Uterus (tissue), 4 donors: ENCODE results near the gene DDX39A. TPM values are rescaled to one million over a fixed set of nuclear protein-coding genes. Genes with fewer than 3 reads are reported as not detected.
A peak's percentile ranks its signal among the peaks of the same experiment; 100 is the strongest.
"Not testable (repeated sequence)": the region's sequence is repeated elsewhere in the genome, so short reads cannot be mapped to it uniquely, and the experiment has no call there.

Source experiments
- DNase-seq, 2 donors: peaks; one replicate each; pipeline ENCODE4 v3.0.0-alpha.2; 2019 to 2020
- H3K27ac ChIP-seq, 2 donors: fragments of 200-600 bp; sonication (generic); 1 replicate in 1 of 2; 2 replicates in 1 of 2; pipeline ENCODE4 v1.5.1; 2016 to 2018
- H3K27me3 ChIP-seq, 2 donors: fragments of 200-600 bp; sonication (generic); one replicate each; pipeline ENCODE4 v1.5.1; 2018 to 2019; ENCODE audit warnings: control low read depth in 1 of 2
- H3K36me3 ChIP-seq, 2 donors: fragments of 200-600 bp; sonication (generic); one replicate each; pipeline ENCODE4 v1.5.1; 2019; ENCODE audit warnings: control low read depth in 1 of 2
- H3K4me1 ChIP-seq, 2 donors: fragments of 200-600 bp; sonication (generic); one replicate each; pipeline ENCODE4 v1.5.1; 2018 to 2019; ENCODE audit warnings: control low read depth in 1 of 2
- H3K4me3 ChIP-seq, 2 donors: fragments of 200-600 bp; sonication (generic); 1 replicate in 1 of 2; 2 replicates in 1 of 2; pipeline ENCODE4 v1.5.1; 2018 to 2019; ENCODE audit warnings: mild to moderate bottlenecking in 1 of 2
- H3K9me3 ChIP-seq, 2 donors: fragments of 200-600 bp; sonication (generic); one replicate each; pipeline ENCODE4 v1.5.1; 2019; ENCODE audit warnings: control low read depth in 1 of 2
- POLR2A ChIP-seq, 2 donors: fragments of 450-650 bp; IDR thresholded peaks; one replicate each; pipeline ENCODE4 v1.6.1; 2016; ENCODE audit warnings: antibody characterized with exemption in 2 of 2, mild to moderate bottlenecking in 1 of 2, moderate library complexity in 1 of 2
- intact Hi-C: fragments of 100-400 bp; cut with DNase I; formaldehyde crosslinking; loops from one replicate; pipeline ENCODE4 v1.15.1; 2023; ENCODE audit warnings: low total_unique reads
- total RNA-seq, 4 donors: library from RNA; depleted of rRNA in 3 of 4; stranded (reverse); fragments of >200 nt in 3 of 4; gene quantifications; one replicate each; pipeline versions ENCODE4 v1.1.0 to v1.2.4, GENCODE V29; 2014 to 2023
- TF ChIP-seq, protein P1 (sequence below), 4 experiments: fragments of 200-600 bp in 2 of 4; fragments of 450-650 bp in 2 of 4; sonication (generic) in 2 of 4; IDR thresholded peaks; one replicate each; pipeline ENCODE4 v1.5.1; 2016 to 2019; ENCODE audit warnings: antibody characterized with exemption in 4 of 4, mild to moderate bottlenecking in 2 of 4, moderate library complexity in 1 of 4
- donor health status: DM: yes; HTN: yes; CAD: no.

The DDX39A gene
- total RNA-seq, 4 donors from 2014 or later, result 41.3 to 91.2 (median 52.8) TPM

GRCh38 chr19:14404312-14404711, 14.8 kb downstream of the DDX39A start:
- Histone ChIP-seq H3K27ac (peak overlapping the region in 1 of 2 donors; percentile 79), H3K27me3 (no peaks in the 10 kb centered on the region), H3K9me3 (no peaks in the 10 kb centered on the region), H3K4me3 (no peak overlapping the region), H3K36me3 (no peaks in the 10 kb centered on the region), H3K4me1 (peaks cover 0 to 4% of the 10 kb centered on the region in 2 donors)
- intact Hi-C loops, result no loop called here
- TF ChIP-seq, protein P1, sequence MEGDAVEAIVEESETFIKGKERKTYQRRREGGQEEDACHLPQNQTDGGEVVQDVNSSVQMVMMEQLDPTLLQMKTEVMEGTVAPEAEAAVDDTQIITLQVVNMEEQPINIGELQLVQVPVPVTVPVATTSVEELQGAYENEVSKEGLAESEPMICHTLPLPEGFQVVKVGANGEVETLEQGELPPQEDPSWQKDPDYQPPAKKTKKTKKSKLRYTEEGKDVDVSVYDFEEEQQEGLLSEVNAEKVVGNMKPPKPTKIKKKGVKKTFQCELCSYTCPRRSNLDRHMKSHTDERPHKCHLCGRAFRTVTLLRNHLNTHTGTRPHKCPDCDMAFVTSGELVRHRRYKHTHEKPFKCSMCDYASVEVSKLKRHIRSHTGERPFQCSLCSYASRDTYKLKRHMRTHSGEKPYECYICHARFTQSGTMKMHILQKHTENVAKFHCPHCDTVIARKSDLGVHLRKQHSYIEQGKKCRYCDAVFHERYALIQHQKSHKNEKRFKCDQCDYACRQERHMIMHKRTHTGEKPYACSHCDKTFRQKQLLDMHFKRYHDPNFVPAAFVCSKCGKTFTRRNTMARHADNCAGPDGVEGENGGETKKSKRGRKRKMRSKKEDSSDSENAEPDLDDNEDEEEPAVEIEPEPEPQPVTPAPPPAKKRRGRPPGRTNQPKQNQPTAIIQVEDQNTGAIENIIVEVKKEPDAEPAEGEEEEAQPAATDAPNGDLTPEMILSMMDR (IDR thresholded peaks at IDR 0.05), result no peak
- no peak for TF ChIP-seq POLR2A (IDR thresholded peaks at IDR 0.05)
- DNase-seq, result no peak

DNA sequence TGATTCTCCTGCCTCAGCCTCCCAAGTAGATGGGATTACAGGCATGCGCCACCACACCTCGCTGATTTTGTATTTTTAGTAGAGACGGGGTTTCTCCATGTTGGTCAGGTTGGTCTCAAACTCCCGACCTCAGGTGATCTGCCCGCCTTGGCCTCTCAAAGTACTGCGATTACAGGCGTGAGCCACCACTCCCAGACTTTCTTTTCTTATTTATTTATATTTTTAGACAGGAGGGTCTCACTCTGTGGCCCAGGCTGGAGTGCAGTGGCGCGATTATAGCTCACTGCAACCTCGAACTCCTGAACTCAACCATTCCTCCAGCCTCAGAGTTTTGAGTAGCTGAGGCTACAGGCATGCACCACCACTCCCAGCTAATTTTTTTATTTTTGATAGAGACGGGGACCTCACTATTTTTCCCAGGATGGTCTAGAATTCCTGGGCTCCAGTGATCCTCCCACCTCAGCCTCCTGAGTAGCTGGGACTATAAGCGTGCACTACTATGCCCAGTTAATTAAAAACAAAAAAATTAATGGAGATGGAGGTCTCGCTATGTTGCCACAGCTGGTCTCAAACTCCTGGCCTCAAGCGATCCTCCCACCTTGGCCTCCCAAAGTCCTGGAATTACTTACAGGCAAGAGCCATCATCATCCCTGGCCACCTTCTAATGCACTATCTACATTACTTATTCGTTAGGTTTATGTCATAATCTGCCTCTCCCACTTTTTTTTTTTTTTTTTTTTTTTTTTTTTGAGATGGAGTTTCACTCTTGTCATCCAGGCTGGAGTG, 15.8 kb downstream of the DDX39A start:
- intact Hi-C loops, result not testable (repeated sequence)

GRCh38 chr19:14402332-14403144, 16.6 kb downstream of the DDX39A start:
- Histone ChIP-seq H3K36me3 (no peaks in the 10 kb centered on the region), H3K27me3 (no peaks in the 10 kb centered on the region), H3K4me3 (no peak overlapping the region), H3K27ac (peak overlapping the region; percentile 79 to 83), H3K9me3 (no peaks in the 10 kb centered on the region), H3K4me1 (peaks cover 0 to 4% of the 10 kb centered on the region in 2 donors)
- peak; percentile 81 to 92 for DNase-seq
- intact Hi-C loops, result no loop called here
- no peak for TF ChIP-seq POLR2A (IDR thresholded peaks at IDR 0.05)
- TF ChIP-seq, protein P1 (IDR thresholded peaks at IDR 0.05), result no peak

More for the DNA sequence above, 15.8 kb downstream of the DDX39A start:
- H3K36me3 ChIP-seq, H3K9me3 ChIP-seq, DNase-seq, H3K4me3 ChIP-seq, H3K4me1 ChIP-seq, H3K27me3 ChIP-seq: not testable (repeated sequence)
- peak overlapping the region; percentile 79 to 83 for H3K27ac ChIP-seq

DNA sequence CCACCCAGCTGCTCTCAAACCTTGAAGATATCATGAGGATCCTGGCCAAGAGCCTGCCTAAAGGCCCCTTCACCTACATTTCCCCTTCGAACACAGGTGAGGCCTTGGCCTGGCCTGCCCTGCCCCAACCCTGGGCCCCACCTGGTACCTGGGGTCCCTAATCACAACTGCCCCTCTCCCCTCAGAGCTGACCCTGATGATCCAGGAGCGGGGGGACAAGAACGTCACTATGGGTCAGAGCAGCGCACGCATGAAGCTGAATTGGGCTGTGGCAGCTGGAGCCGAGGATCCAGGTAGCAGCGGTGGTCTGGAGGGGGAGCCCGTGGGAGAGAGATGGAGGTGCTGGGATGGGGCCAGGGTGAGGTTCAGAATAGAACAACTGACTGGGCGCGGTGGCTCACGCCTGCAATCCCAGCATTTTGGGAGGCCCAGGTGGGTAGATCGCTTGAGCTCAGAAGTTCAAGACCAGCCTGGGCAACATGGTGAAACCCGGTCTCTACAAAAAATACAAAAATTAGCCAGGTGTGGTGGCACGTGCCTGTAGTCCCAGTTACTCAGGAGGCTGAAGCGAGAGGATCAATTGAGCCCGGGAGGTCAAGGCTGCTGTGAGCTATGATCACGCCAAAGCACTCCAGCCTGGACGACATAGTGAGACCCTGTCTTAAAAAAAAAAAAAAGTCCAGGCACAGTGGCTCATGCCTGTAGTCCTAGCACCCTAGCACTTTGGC, 17.5 kb downstream of the DDX39A start:
- Histone ChIP-seq H3K27me3 (no peaks in the 10 kb centered on the region), H3K4me3 (no peak overlapping the region), H3K36me3 (no peaks in the 10 kb centered on the region), H3K27ac (peak overlapping the region; percentile 79 to 83), H3K9me3 (no peaks in the 10 kb centered on the region), H3K4me1 (peaks cover 0 to 4% of the 10 kb centered on the region in 2 donors)
- DNase-seq, result no peak
- TF ChIP-seq, protein P1 (IDR thresholded peaks at IDR 0.05), result no peak
- TF ChIP-seq POLR2A (IDR thresholded peaks at IDR 0.05), result no peak
- intact Hi-C loops, result no loop called here

- TF ChIP-seq, protein P1 (IDR thresholded peaks at IDR 0.05), result no peak
- TF ChIP-seq POLR2A (IDR thresholded peaks at IDR 0.05), result no peak
- DNase-seq, result no peak
- Histone ChIP-seq H3K4me3 (no peak overlapping the region), H3K4me1 (peaks cover 0 to 4% of the 10 kb centered on the region in 2 donors), H3K27me3 (no peaks in the 10 kb centered on the region), H3K9me3 (no peaks in the 10 kb centered on the region), H3K27ac (peak overlapping the region; percentile 79 to 83), H3K36me3 (no peaks in the 10 kb centered on the region)
- intact Hi-C loops, result no loop called here
These were observed 18.1 kb downstream of the DDX39A start for GRCh38 chr19:14400951-14401431.

DNA sequence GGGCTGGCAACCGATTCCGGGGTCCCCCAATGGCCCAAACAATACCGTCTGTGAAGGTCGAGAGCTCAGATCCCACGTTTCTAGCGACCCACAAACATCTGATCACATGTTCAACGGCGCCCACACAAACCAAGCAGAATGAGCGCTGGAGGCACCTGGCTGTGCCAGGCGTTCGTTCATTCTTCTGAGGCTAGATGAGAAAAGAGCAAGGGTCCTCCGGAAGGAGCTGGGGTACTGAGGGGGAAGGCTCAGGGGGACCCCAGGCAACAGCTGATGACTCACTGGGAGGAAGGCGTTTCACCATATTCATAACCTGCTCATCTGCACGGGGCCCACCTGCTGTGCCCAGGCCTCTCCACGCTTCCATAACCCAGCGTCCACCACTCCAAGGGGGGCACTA, 22.0 kb downstream of the DDX39A start:
- DNase-seq, H3K36me3 ChIP-seq, H3K27ac ChIP-seq, intact Hi-C loops, H3K4me1 ChIP-seq, H3K27me3 ChIP-seq, H3K9me3 ChIP-seq, H3K4me3 ChIP-seq: not testable (repeated sequence)

- H3K9me3 ChIP-seq, result not testable (repeated sequence)
These were observed 22.4 kb downstream of the DDX39A start for GRCh38 chr19:14396730-14397129.

More at GRCh38 chr19:14396730-14397129, 22.4 kb downstream of the DDX39A start:
- H3K27me3 ChIP-seq, H3K4me1 ChIP-seq, intact Hi-C loops, H3K27ac ChIP-seq, H3K36me3 ChIP-seq, H3K4me3 ChIP-seq, DNase-seq: not testable (repeated sequence)
